GM23248 (cell line): ENCODE data around the gene ALDH3A1. TPM values are rescaled to one million over a fixed set of nuclear protein-coding genes. Genes with fewer than 3 reads are reported as not detected.
"Not testable (repeated sequence)": the region's sequence is repeated elsewhere in the genome, so short reads cannot be mapped to it uniquely, and the experiment has no call there.

Source experiments
- DNase-seq: peaks from one replicate; pipeline ENCODE4 v3.0.0-alpha.2; 2015
- H2AFZ ChIP-seq: fragments of 200-600 bp; sonication (generic); 2 replicates; pipeline ENCODE4 v1.6.1; 2016; ENCODE audit warnings: antibody characterized with exemption
- H3F3A ChIP-seq: fragments of 200-600 bp; sonication (generic); 2 replicates; pipeline ENCODE4 v1.6.1; 2016; ENCODE audit warnings: mild to moderate bottlenecking, antibody characterized with exemption, mixed run types; ENCODE audit not compliant: insufficient read depth
- H3K27ac ChIP-seq: fragments of 200-600 bp; sonication (generic); 2 replicates; pipeline ENCODE4 v1.5.1; 2016; ENCODE audit warnings: mild to moderate bottlenecking
- H3K27me3 ChIP-seq: fragments of 200-600 bp; sonication (generic); replicated peaks from 2 replicates; pipeline ENCODE4 v1.6.1; 2016; ENCODE audit warnings: mild to moderate bottlenecking; ENCODE audit not compliant: insufficient read depth
- H3K36me3 ChIP-seq: fragments of 200-600 bp; sonication (generic); 2 replicates; pipeline ENCODE4 v1.6.1; 2016; ENCODE audit warnings: low read depth, mild to moderate bottlenecking
- H3K4me1 ChIP-seq: fragments of 200-600 bp; sonication (generic); 2 replicates; pipeline ENCODE4 v1.6.1; 2016; ENCODE audit warnings: mild to moderate bottlenecking; ENCODE audit not compliant: insufficient read depth
- H3K4me2 ChIP-seq: fragments of 200-600 bp; sonication (generic); one replicate; pipeline ENCODE4 v1.6.1; 2016; ENCODE audit warnings: mild to moderate bottlenecking; ENCODE audit not compliant: unreplicated experiment
- H3K4me3 ChIP-seq: fragments of 200-600 bp; sonication (generic); 2 replicates; pipeline ENCODE4 v1.5.1; 2016; ENCODE audit warnings: mild to moderate bottlenecking
- H3K79me2 ChIP-seq: fragments of 200-600 bp; sonication (generic); 2 replicates; pipeline ENCODE4 v1.6.1; 2016; ENCODE audit warnings: mild to moderate bottlenecking; ENCODE audit not compliant: insufficient read depth
- H3K9ac ChIP-seq: fragments of 200-600 bp; sonication (generic); 2 replicates; pipeline ENCODE4 v1.6.1; 2016; ENCODE audit warnings: mild to moderate bottlenecking
- H3K9me2 ChIP-seq: fragments of 200-600 bp; sonication (generic); 2 replicates; pipeline ENCODE4 v1.6.1; 2016; ENCODE audit warnings: mixed run types, mild to moderate bottlenecking, moderate library complexity; ENCODE audit not compliant: insufficient read depth
- H3K9me3 ChIP-seq: fragments of 200-600 bp; sonication (generic); one replicate; pipeline ENCODE4 v1.6.1; 2017; ENCODE audit warnings: low read depth
- H4K20me1 ChIP-seq: fragments of 200-600 bp; sonication (generic); 2 replicates; pipeline ENCODE4 v1.6.0; 2016; ENCODE audit not compliant: insufficient read depth
- EZH2 ChIP-seq: fragments of 200-600 bp; sonication (generic); IDR thresholded peaks from 2 replicates; pipeline ENCODE4 v1.6.1; 2018; ENCODE audit warnings: antibody characterized with exemption, mild to moderate bottlenecking; ENCODE audit not compliant: insufficient read depth, poor library complexity, severe bottlenecking
- EZH2phosphoT487 ChIP-seq: fragments of 200-600 bp; sonication (generic); IDR thresholded peaks from 2 replicates; pipeline ENCODE4 v1.6.1; 2018; ENCODE audit warnings: antibody characterized with exemption, moderate library complexity, mild to moderate bottlenecking, low read depth; ENCODE audit not compliant: insufficient read depth
- WGBS, 2 experiments: methylation state at CpG; one replicate each; pipeline ENCODE4 v1.1.6; 2015 to 2017; ENCODE audit warnings: low lambda C conversion rate in 2 of 2, low coverage in 1 of 2; ENCODE audit errors: missing lambda C conversion rate in 2 of 2; 5-methylcytosine and 5-hydroxymethylcytosine counted together
- in situ Hi-C: fragments of 300-500 bp; cut with MboI; formaldehyde crosslinking; loops from 2 replicates; pipeline ENCODE4 v1.15.0; 2020
- polyA plus RNA-seq: library from polyadenylated mRNA; unstranded; fragments of >200 nt; fragmentation: Nextera tagmentation; extraction: Ambion mirVana; gene quantifications from 2 replicates; pipeline ENCODE4 v1.2.1, GENCODE V29; 2016
- total RNA-seq: library from RNA; depleted of rRNA; stranded (reverse); fragments of >200 nt; shearing (Covaris generic); gene quantifications from 2 replicates; pipeline ENCODE4 v1.2.3, GENCODE V29; 2014

The ALDH3A1 gene
- total and polyA plus RNA-seq, 2 experiments from 2014 or later = 0.55 to 1.2 TPM

DNA sequence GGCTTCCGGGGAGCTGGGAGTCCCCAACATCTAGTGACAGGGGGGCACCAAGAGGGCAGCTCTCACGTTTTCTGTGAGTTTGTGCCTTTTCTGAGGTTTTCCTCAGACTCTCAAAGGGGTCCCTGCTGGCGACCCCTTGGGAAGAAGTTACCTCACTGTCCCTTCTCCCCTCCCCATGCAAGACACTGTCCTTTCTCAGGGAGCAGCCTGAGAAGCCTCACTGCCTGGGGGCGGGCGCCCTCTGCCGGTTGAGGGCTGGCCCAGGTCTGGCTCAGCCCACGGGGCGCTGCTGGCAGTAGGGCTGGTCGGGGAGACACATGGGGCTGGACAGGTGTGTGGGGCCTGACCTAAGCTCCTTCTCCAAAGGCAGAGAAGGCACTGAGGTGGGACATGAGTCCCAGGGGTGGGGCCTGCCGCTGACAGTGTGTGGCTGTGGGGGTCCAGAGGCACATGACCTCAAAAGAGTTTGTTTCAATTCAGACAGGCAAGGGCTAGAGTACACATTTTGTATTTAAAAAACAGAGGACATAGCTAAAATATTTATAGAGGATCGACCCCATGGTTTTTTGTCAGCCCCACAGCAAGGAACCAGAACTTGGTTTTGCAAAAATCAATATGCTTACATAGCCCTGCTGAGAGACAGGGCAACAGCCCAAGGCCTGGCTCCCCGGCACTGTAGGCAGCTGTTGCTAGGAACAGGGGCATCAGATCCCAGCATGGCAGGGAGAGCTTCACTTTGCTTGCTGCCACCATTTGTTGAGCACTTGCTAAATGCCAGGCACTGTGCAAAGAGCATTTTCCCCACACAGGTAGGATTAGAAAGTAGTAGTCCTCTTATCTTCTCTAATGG is 18.5 kb upstream of the ALDH3A1 start:
- Histone ChIP-seq H3K9me2 (no peaks in the 10 kb centered on the region), H3K79me2 (no peaks in the 10 kb centered on the region), H3K36me3 (no peaks in the 10 kb centered on the region), H2AFZ (no peak overlapping the region), H4K20me1 (no peaks in the 10 kb centered on the region), H3F3A (no peaks in the 10 kb centered on the region), H3K9ac (no peak overlapping the region), H3K4me2 (no peak overlapping the region), H3K27me3 (no peaks in the 10 kb centered on the region), H3K4me3 (no peak overlapping the region), H3K4me1 (peaks cover 15% of the 10 kb centered on the region), H3K9me3 (no peaks in the 10 kb centered on the region), H3K27ac (no peak overlapping the region)
- WGBS, 2 experiments = 11 to 18% methylated on average over 12 of the region's 12 CpGs
- in situ Hi-C loops = loop anchor here (5.0 to 25.0 kb wide), 3 partner anchors 254 to 504 kb away; partner anchors contain the start of gene B9D1
- TF ChIP-seq EZH2 = no peak
- DNase-seq = peak; percentile 75

GRCh38 chr17:19766016-19766415 is 17.9 kb upstream of the ALDH3A1 start:
- no peak overlapping the region for H3K27ac ChIP-seq
- TF ChIP-seq EZH2 (no peak), EZH2phosphoT487 (no peak)
- in situ Hi-C loops = loop anchor here (5.0 to 25.0 kb wide), 3 partner anchors 254 to 504 kb away; partner anchors contain the start of gene B9D1
- no peak overlapping the region for H3K9ac ChIP-seq
- peaks cover 15% of the 10 kb centered on the region for H3K4me1 ChIP-seq
- H3K27me3 ChIP-seq = no peaks in the 10 kb centered on the region
- no peak for DNase-seq
- 53 to 58% methylated on average over 7 of the region's 7 CpGs for WGBS, 2 experiments
- no peaks in the 10 kb centered on the region for H3F3A ChIP-seq
- H3K36me3 ChIP-seq = no peaks in the 10 kb centered on the region
- H2AFZ ChIP-seq = no peak overlapping the region
- no peaks in the 10 kb centered on the region for H3K79me2 ChIP-seq
- no peak overlapping the region for H3K4me3 ChIP-seq
- no peak overlapping the region for H3K4me2 ChIP-seq
- H3K9me3 ChIP-seq = no peaks in the 10 kb centered on the region
- H4K20me1 ChIP-seq = no peaks in the 10 kb centered on the region
- H3K9me2 ChIP-seq = no peaks in the 10 kb centered on the region

GRCh38 chr17:19763991-19764390 is 15.9 kb upstream of the ALDH3A1 start:
- H3K79me2 ChIP-seq, H4K20me1 ChIP-seq, H3K9me3 ChIP-seq, H3K4me3 ChIP-seq, H3K27me3 ChIP-seq, H2AFZ ChIP-seq, H3K36me3 ChIP-seq, H3K9me2 ChIP-seq, H3F3A ChIP-seq, H3K4me1 ChIP-seq, DNase-seq, H3K9ac ChIP-seq, H3K27ac ChIP-seq, H3K4me2 ChIP-seq: not testable (repeated sequence)
- 80 to 88% methylated on average over 6 of the region's 6 CpGs for WGBS, 2 experiments
- in situ Hi-C loops = loop anchor here (10.0 to 25.0 kb wide), 2 partner anchors 399 to 502 kb away; partner anchors contain the start of gene B9D1

GRCh38 chr17:19763416-19763815 is 15.3 kb upstream of the ALDH3A1 start:
- Histone ChIP-seq H3K9ac (no peak overlapping the region), H3K36me3 (no peaks in the 10 kb centered on the region), H3K27me3 (no peaks in the 10 kb centered on the region), H3K27ac (no peak overlapping the region), H3K4me2 (no peak overlapping the region), H2AFZ (no peak overlapping the region), H3F3A (no peaks in the 10 kb centered on the region), H3K79me2 (no peaks in the 10 kb centered on the region), H3K4me1 (0 out of 2 replicates have a peak, but pooled peaks cover 4% of the 10 kb centered on the region), H4K20me1 (no peaks in the 10 kb centered on the region), H3K4me3 (no peak overlapping the region), H3K9me3 (no peaks in the 10 kb centered on the region), H3K9me2 (no peaks in the 10 kb centered on the region)
- 86 to 88% methylated on average over 2 of the region's 2 CpGs for WGBS, 2 experiments
- TF ChIP-seq EZH2 (no peak), EZH2phosphoT487 (no peak)
- DNase-seq = no peak
- in situ Hi-C loops = loop anchor here (10.0 to 25.0 kb wide), 2 partner anchors 399 to 501 kb away; partner anchors contain the start of gene B9D1
